Neural crest cell (in vitro differentiated cells): Measurements from ENCODE around the gene PHKG2. TPM values are rescaled to one million over a fixed set of nuclear protein-coding genes. Genes with fewer than 3 reads are reported as not detected.

Source experiments
- DNase-seq: peaks from one replicate; pipeline ENCODE4 v3.0.0; 2021; ENCODE audit warnings: low read depth, mixed read lengths, low spot score
- H3K27ac Mint-ChIP-seq: one replicate; pipeline ENCODE4 v1.8.0; 2021; ENCODE audit warnings: mild to moderate bottlenecking, mixed read lengths; ENCODE audit not compliant: unreplicated experiment
- H3K27me3 Mint-ChIP-seq: 2 replicates; pipeline ENCODE4 v1.8.0; 2021; ENCODE audit warnings: low read depth, mild to moderate bottlenecking, mixed read lengths
- H3K36me3 Mint-ChIP-seq: 2 replicates; pipeline ENCODE4 v1.8.0; 2021; ENCODE audit warnings: low read depth, mild to moderate bottlenecking, mixed read lengths
- H3K4me1 Mint-ChIP-seq: 2 replicates; pipeline ENCODE4 v1.8.0; 2021; ENCODE audit warnings: mixed read lengths
- H3K4me3 Mint-ChIP-seq: one replicate; pipeline ENCODE4 v1.8.0; 2021; ENCODE audit warnings: mild to moderate bottlenecking, mixed read lengths
- H3K9me3 Mint-ChIP-seq: 2 replicates; pipeline ENCODE4 v1.8.0; 2021; ENCODE audit warnings: mixed read lengths
- CTCF ChIP-seq: fragments of 200-600 bp; sonication (generic); conservative IDR thresholded peaks from 2 replicates; pipeline ENCODE4 v1.5.0; 2021; ENCODE audit warnings: antibody characterized with exemption, mild to moderate bottlenecking
- total RNA-seq: library from RNA; stranded (reverse); gene quantifications from 2 replicates; pipeline ENCODE4 v1.2.1, GENCODE V29; 2021

Gene PHKG2
- total RNA-seq, 1 donor from 2014 or later = 39.2 TPM

GRCh38 chr16:30784215-30784614, 36.0 kb downstream of the PHKG2 start:
- TF ChIP-seq CTCF = no peak
- peak overlapping the region; percentile 93 for H3K4me3 Mint-ChIP-seq
- H3K27ac Mint-ChIP-seq = no peak overlapping the region
- H3K36me3 Mint-ChIP-seq = peaks cover 3% of the 10 kb centered on the region
- no peak for DNase-seq
- H3K9me3 Mint-ChIP-seq = no peaks in the 10 kb centered on the region
- H3K27me3 Mint-ChIP-seq = no peaks in the 10 kb centered on the region
- peaks cover 14% of the 10 kb centered on the region for H3K4me1 Mint-ChIP-seq

GRCh38 chr16:30785126-30786106, 37.2 kb downstream of the PHKG2 start:
- H3K27me3 Mint-ChIP-seq = no peaks in the 10 kb centered on the region
- no peaks in the 10 kb centered on the region for H3K9me3 Mint-ChIP-seq
- H3K4me3 Mint-ChIP-seq = peak overlapping the region; percentile 93
- peaks cover 3% of the 10 kb centered on the region for H3K36me3 Mint-ChIP-seq
- peaks cover 14% of the 10 kb centered on the region for H3K4me1 Mint-ChIP-seq
- H3K27ac Mint-ChIP-seq = no peak overlapping the region
- no peak for TF ChIP-seq CTCF
- DNase-seq = no peak

- DNase-seq = peak; percentile 40
- peaks cover 14% of the 10 kb centered on the region for H3K4me1 Mint-ChIP-seq
- H3K4me3 Mint-ChIP-seq = peak overlapping the region; percentile 93
- peaks cover 3% of the 10 kb centered on the region for H3K36me3 Mint-ChIP-seq
- no peak for TF ChIP-seq CTCF
- H3K9me3 Mint-ChIP-seq = no peaks in the 10 kb centered on the region
- H3K27me3 Mint-ChIP-seq = no peaks in the 10 kb centered on the region
- peak overlapping the region; percentile 92 for H3K27ac Mint-ChIP-seq
Observed at GRCh38 chr16:30786115-30786935, 38.1 kb downstream of the PHKG2 start.

- peak; percentile 79 for DNase-seq
- peak within 1 kb of the TSS; percentile 96 for H3K4me3 Mint-ChIP-seq
- no peak for TF ChIP-seq CTCF
- peaks cover 14% of the 10 kb centered on the region for H3K4me1 Mint-ChIP-seq
- H3K27ac Mint-ChIP-seq = peak within 1 kb of the TSS; percentile 93
- no peaks in the 10 kb centered on the region for H3K27me3 Mint-ChIP-seq
- peaks cover 3% of the 10 kb centered on the region for H3K36me3 Mint-ChIP-seq
- no peaks in the 10 kb centered on the region for H3K9me3 Mint-ChIP-seq
Observed at GRCh38 chr16:30786936-30787612, 38.8 kb downstream of the PHKG2 start, which contains the start of gene ZNF629. Gene ZNF629 (minus strand): TSS chr16:30787205. CDS start chr16:30784482, 2,723 bp downstream.
